NCI-H510A treated with DMSO at 0.1 percent for 48 hours (cell line): ENCODE measurements around the gene ENOX1.

Experiments used
- DNase-seq: peaks from one replicate; lab custom pipeline; 2025; lab: John Stamatoyannopoulos, UW

Gene ENOX1

GRCh38 chr13:43744261-43745031, 42.3 kb downstream of the ENOX1 start:
- DNase-seq, result no peak

GRCh38 chr13:43742911-43743310, 43.9 kb downstream of the ENOX1 start:
- DNase-seq, result no peak

GRCh38 chr13:43737392-43737923, 49.3 kb downstream of the ENOX1 start:
- DNase-seq, result no peak

GRCh38 chr13:43732726-43733125, 54.0 kb downstream of the ENOX1 start:
- DNase-seq, result no peak

- no peak for DNase-seq
These were observed 55.5 kb downstream of the ENOX1 start for GRCh38 chr13:43731296-43731695.

- no peak for DNase-seq
These were observed 56.1 kb downstream of the ENOX1 start for GRCh38 chr13:43730642-43731041.

- DNase-seq, result no peak
These were observed 58.4 kb downstream of the ENOX1 start for GRCh38 chr13:43728421-43728820.

- no peak for DNase-seq
These were observed 58.9 kb downstream of the ENOX1 start for GRCh38 chr13:43727856-43728255.

- DNase-seq, result no peak
These were observed 61.3 kb downstream of the ENOX1 start for GRCh38 chr13:43725460-43725859.

GRCh38 chr13:43720780-43721397, 65.9 kb downstream of the ENOX1 start:
- no peak for DNase-seq

- DNase-seq, result no peak
These were observed 88.0 kb downstream of the ENOX1 start for GRCh38 chr13:43698758-43699157.

- DNase-seq, result no peak
These were observed 88.8 kb downstream of the ENOX1 start for GRCh38 chr13:43698009-43698408.

- no peak for DNase-seq
These were observed 89.4 kb downstream of the ENOX1 start for GRCh38 chr13:43697323-43697722.

- no peak for DNase-seq
These were observed 92.6 kb downstream of the ENOX1 start for GRCh38 chr13:43694146-43694664.

- no peak for DNase-seq
These were observed 93.1 kb downstream of the ENOX1 start for GRCh38 chr13:43693639-43694038.

GRCh38 chr13:43688227-43688907, 98.4 kb downstream of the ENOX1 start:
- DNase-seq, result no peak

GRCh38 chr13:43687038-43687437, 99.7 kb downstream of the ENOX1 start:
- DNase-seq, result no peak

GRCh38 chr13:43686557-43686956, 100.2 kb downstream of the ENOX1 start:
- no peak for DNase-seq

GRCh38 chr13:43684963-43685725, 101.6 kb downstream of the ENOX1 start:
- DNase-seq, result no peak

GRCh38 chr13:43682701-43683100, 104.1 kb downstream of the ENOX1 start:
- DNase-seq, result no peak

- DNase-seq, result no peak
These were observed 110.5 kb downstream of the ENOX1 start for GRCh38 chr13:43676320-43676719.

- no peak for DNase-seq
These were observed 111.2 kb downstream of the ENOX1 start for GRCh38 chr13:43675577-43675976.
